ENCODE measurements around the gene RNF121. TPM values are rescaled to one million over a fixed set of nuclear protein-coding genes. Genes with fewer than 3 reads are reported as not detected.

RNF121 gene
- total RNA-seq, 2 experiments from 2014 or later, result 28.7 to 29.5 TPM

DNA sequence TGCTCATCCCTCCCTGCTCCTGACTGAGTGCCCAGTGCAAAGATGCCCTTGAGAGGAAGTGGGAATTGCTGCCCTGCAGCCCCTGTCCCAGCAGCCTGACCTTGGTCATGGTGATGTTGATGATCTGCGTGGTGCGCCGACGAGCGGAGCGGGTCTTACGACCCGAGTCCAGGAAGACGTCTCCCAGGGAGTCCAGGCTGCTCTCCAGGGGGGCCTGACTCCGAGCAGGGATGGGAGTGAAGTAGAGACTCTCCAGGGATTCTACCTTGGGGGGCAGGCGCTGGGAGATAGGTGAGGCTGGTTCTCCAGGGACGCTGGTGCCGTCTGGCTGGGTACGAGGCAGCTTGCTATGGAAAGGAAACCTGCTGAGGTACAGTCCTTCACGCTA is 78.2 kb downstream of the RNF121 start:
- no peak overlapping the region for H3K27ac Mint-ChIP-seq
- intact Hi-C loops (cut with DNase I, micrococcal nuclease), result no loop called here
- ATAC-seq, result no peak
- DNase-seq, result no peak
- POLR2A ChIA-PET, result no interaction called here
- no peaks in the 10 kb centered on the region for H3K4me1 Mint-ChIP-seq
- no peaks in the 10 kb centered on the region for H3K27me3 Mint-ChIP-seq
- peaks cover 56% of the 10 kb centered on the region for H3K36me3 Mint-ChIP-seq (ENCODE audit: low read depth)
- no peaks in the 10 kb centered on the region for H3K9me3 Mint-ChIP-seq (ENCODE audit: low read depth)
- CTCF ChIA-PET, result interaction anchor here (1.1 kb wide), 1 partner anchor 137 kb away, joined by 3 read pairs; no protein-coding TSS in a partner anchor
- no peak overlapping the region for H3K4me3 Mint-ChIP-seq

DNA sequence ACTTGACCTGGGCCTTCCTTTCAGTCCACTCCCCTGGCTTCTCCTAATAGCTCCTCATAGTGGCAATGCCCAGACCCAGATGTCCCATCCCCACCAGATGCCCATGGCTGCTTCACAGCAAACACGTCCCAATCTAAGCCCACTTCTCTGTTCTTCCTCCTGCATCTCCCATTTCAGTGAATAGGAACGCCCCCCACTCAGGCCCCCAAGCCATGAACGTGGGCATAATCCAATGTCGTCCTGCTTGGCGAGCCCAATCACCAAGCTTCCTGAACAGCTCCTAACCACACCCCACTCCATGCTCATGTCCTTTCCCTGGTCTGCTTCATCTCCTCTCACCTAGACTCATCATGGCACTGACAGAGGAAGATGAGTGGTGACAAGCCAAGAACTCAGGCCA is 78.7 kb downstream of the RNF121 start:
- DNase-seq, result no peak
- Mint-ChIP-seq H3K4me1 (no peaks in the 10 kb centered on the region), H3K27me3 (no peaks in the 10 kb centered on the region), H3K9me3 (ENCODE audit: low read depth) (no peaks in the 10 kb centered on the region), H3K4me3 (no peak overlapping the region), H3K27ac (peak overlapping the region; percentile 7), H3K36me3 (ENCODE audit: low read depth) (peaks cover 55% of the 10 kb centered on the region)
- POLR2A ChIA-PET, result no interaction called here
- intact Hi-C loops (cut with DNase I, micrococcal nuclease), result no loop called here
- CTCF ChIA-PET, result interaction anchor here (1.1 kb wide), 3 partner anchors 17 to 137 kb away, joined by 3 to 4 read pairs (median 3); no protein-coding TSS in a partner anchor
- ATAC-seq, result no peak

DNA sequence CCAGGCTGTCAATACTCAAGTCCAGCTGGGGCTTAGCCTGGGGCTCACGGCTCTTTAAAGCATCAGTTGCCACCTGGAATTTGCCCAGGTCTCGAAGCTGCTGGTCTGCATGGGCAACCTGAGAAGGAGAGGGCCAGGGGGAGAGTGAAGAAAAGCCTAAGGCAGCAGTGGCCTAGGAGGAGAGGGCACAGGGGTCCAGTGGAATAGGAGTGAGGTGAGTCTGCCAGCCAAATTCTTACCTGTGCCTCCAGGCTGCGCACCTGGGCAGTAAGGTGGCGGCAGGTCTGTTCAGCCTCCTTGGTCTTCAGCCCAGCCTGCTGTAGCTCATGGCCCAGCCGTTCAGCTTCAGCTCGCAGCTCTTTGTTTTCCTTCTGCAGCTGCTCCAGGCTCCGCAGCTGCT is 79.9 kb downstream of the RNF121 start:
- no peak for DNase-seq
- Mint-ChIP-seq H3K27ac (no peak overlapping the region), H3K9me3 (ENCODE audit: low read depth) (no peaks in the 10 kb centered on the region), H3K27me3 (no peaks in the 10 kb centered on the region), H3K4me1 (no peaks in the 10 kb centered on the region), H3K4me3 (no peak overlapping the region), H3K36me3 (ENCODE audit: low read depth) (peaks cover 51% of the 10 kb centered on the region)
- ATAC-seq, result no peak
- intact Hi-C loops (cut with DNase I, micrococcal nuclease), result no loop called here
- POLR2A ChIA-PET, result no interaction called here
- CTCF ChIA-PET, result interaction anchor here (1.1 kb wide), 1 partner anchor 16 kb away, joined by 3 read pairs; no protein-coding TSS in a partner anchor

GRCh38 chr11:72009156-72009555 is 80.3 kb downstream of the RNF121 start:
- H3K4me1 Mint-ChIP-seq, result no peaks in the 10 kb centered on the region
- H3K27me3 Mint-ChIP-seq, result no peaks in the 10 kb centered on the region
- intact Hi-C loops (cut with DNase I, micrococcal nuclease), result no loop called here
- peaks cover 51% of the 10 kb centered on the region for H3K36me3 Mint-ChIP-seq (ENCODE audit: low read depth)
- ChIA-PET CTCF (interaction anchor here (0.8 kb wide), 1 partner anchor 405 kb away, joined by 4 read pairs; no protein-coding TSS in a partner anchor), POLR2A (no interaction called here)
- no peak overlapping the region for H3K27ac Mint-ChIP-seq
- ATAC-seq (no peak), DNase-seq (no peak)
- H3K9me3 Mint-ChIP-seq (ENCODE audit: low read depth), result no peaks in the 10 kb centered on the region
- no peak overlapping the region for H3K4me3 Mint-ChIP-seq

- Mint-ChIP-seq H3K4me1 (no peaks in the 10 kb centered on the region), H3K27ac (peak overlapping the region; percentile 19), H3K4me3 (no peak overlapping the region), H3K36me3 (ENCODE audit: low read depth) (peaks cover 64% of the 10 kb centered on the region), H3K9me3 (ENCODE audit: low read depth) (no peaks in the 10 kb centered on the region), H3K27me3 (no peaks in the 10 kb centered on the region)
- ChIA-PET POLR2A (no interaction called here), CTCF (no interaction called here)
- no peak for ATAC-seq
- intact Hi-C loops (cut with DNase I, micrococcal nuclease), result no loop called here
- no peak for DNase-seq
Measured at GRCh38 chr11:72010529-72011233, 81.8 kb downstream of the RNF121 start.

GRCh38 chr11:72012091-72012630 is 83.3 kb downstream of the RNF121 start:
- H3K36me3 Mint-ChIP-seq (ENCODE audit: low read depth), result peaks cover 64% of the 10 kb centered on the region
- H3K9me3 Mint-ChIP-seq (ENCODE audit: low read depth), result no peaks in the 10 kb centered on the region
- H3K4me3 Mint-ChIP-seq, result no peak overlapping the region
- H3K27ac Mint-ChIP-seq, result no peak overlapping the region
- CTCF ChIA-PET, result interaction anchor here (1.1 to 1.2 kb wide), 2 partner anchors 12 to 14 kb away, joined by 4 read pairs; no protein-coding TSS in a partner anchor
- POLR2A ChIA-PET, result no interaction called here
- no peaks in the 10 kb centered on the region for H3K4me1 Mint-ChIP-seq
- intact Hi-C loops (cut with DNase I, micrococcal nuclease), result no loop called here
- DNase-seq (no peak), ATAC-seq (no peak)
- no peaks in the 10 kb centered on the region for H3K27me3 Mint-ChIP-seq

DNA sequence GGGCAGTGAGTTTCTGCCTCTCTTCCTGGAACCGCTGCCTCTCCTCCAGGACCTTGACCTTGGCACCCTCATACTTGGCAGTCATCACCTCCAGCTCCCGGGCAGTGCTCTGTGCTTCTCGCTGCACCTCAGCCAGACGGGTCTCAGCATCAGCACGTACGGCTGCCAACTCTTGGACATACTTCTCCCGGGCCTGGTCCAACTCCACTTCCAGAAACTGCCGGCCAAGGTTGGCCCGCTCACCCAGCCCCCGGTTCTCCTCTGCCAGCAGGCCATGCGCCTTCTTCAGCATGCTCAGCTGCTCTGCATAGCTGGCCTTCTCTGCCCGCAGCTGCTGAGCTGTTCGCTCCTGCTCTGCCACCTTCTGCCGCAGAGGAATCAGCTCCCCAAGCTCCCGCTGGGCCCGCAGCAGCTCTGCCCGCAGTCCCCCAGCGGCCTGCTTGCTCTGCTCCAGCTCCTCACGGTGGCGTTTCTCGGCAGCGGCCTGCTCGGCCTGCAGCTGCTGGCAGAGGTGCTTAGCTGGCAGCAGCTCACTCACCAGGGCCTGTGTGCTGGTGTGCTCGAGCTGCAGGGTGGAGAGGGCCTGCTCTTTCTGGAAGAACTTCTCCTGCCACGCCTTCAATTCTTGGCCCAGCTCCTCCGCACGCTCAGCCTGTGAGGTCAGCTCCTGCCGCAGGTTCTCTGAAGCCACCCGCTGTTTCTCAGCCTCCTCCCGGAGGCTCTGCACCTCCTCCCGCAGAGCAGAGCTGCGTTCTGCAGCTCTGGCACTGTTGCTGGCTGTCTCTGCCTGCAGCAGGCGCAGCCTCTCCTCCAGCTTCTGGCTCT is 84.3 kb downstream of the RNF121 start:
- DNase-seq (no peak), ATAC-seq (no peak)
- ChIA-PET CTCF (interaction anchor here (0.8 to 2.6 kb wide), 6 partner anchors 11 to 418 kb away, joined by 3 to 7 read pairs (median 4); no protein-coding TSS in a partner anchor), POLR2A (interaction anchor here (0.6 kb wide), 1 partner anchor 1438 kb away, joined by 5 read pairs; no protein-coding TSS in a partner anchor)
- Mint-ChIP-seq H3K27me3 (no peaks in the 10 kb centered on the region), H3K9me3 (ENCODE audit: low read depth) (no peaks in the 10 kb centered on the region), H3K27ac (no peak overlapping the region), H3K4me1 (no peaks in the 10 kb centered on the region), H3K4me3 (no peak overlapping the region), H3K36me3 (ENCODE audit: low read depth) (peaks cover 63% of the 10 kb centered on the region)
- intact Hi-C loops (cut with DNase I, micrococcal nuclease), result no loop called here

- no peaks in the 10 kb centered on the region for H3K9me3 Mint-ChIP-seq (ENCODE audit: low read depth)
- ChIA-PET POLR2A (no interaction called here), CTCF (interaction anchor here (0.8 to 2.6 kb wide), 7 partner anchors 11 to 417 kb away, joined by 3 to 7 read pairs (median 3); no protein-coding TSS in a partner anchor)
- no peaks in the 10 kb centered on the region for H3K27me3 Mint-ChIP-seq
- H3K27ac Mint-ChIP-seq, result no peak overlapping the region
- DNase-seq, result no peak
- H3K4me1 Mint-ChIP-seq, result no peaks in the 10 kb centered on the region
- H3K4me3 Mint-ChIP-seq, result no peak overlapping the region
- intact Hi-C loops (cut with DNase I, micrococcal nuclease), result no loop called here
- peaks cover 64% of the 10 kb centered on the region for H3K36me3 Mint-ChIP-seq (ENCODE audit: low read depth)
- ATAC-seq, result no peak
Measured at GRCh38 chr11:72013765-72014711, 85.2 kb downstream of the RNF121 start.

- Mint-ChIP-seq H3K36me3 (ENCODE audit: low read depth) (peaks cover 68% of the 10 kb centered on the region), H3K27ac (no peak overlapping the region), H3K9me3 (ENCODE audit: low read depth) (no peaks in the 10 kb centered on the region), H3K4me3 (no peak overlapping the region), H3K4me1 (no peaks in the 10 kb centered on the region), H3K27me3 (no peaks in the 10 kb centered on the region)
- CTCF ChIA-PET, result interaction anchor here (0.6 to 2.6 kb wide), 9 partner anchors 10 to 1190 kb away, joined by 3 to 7 read pairs (median 4); no protein-coding TSS in a partner anchor
- POLR2A ChIA-PET, result interaction anchor here (1.0 kb wide), 1 partner anchor 94 kb away, joined by 3 read pairs; no protein-coding TSS in a partner anchor
- intact Hi-C loops (cut with DNase I, micrococcal nuclease), result loop anchor here in 1 of 2 experiments (5.0 kb wide), 1 partner anchor 43 kb away; no protein-coding TSS in a partner anchor
- no peak for DNase-seq
- ATAC-seq, result no peak
Measured at GRCh38 chr11:72014761-72015320, 86.0 kb downstream of the RNF121 start.

DNA sequence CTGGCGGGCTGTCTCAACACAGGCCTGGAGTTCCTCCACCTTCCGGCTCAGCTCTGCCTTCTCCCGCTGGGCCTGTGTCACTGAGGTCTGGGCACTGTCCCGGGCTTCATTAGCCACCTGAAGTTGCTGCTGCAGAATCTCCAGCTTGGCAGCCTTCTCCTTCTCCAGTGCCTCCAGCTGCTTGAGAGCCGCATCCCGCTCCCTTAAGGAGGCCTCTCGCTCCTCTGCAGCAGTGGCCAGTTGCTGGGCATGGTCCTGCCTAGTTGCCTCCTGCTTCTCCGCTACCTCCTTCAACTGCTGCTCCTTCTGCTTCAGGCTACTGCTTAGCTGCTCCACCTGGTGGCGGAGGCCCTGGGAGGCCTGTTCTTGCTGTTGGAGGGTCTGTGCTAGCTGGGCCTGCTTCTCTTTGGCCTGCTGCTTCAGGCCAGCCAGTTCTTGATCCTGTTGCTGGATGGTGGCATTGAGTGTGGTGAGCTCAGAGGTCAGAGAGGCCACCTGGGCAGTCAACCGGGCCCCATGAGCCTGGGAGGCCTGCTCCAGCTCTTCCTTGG is 86.7 kb downstream of the RNF121 start:
- ChIA-PET POLR2A (interaction anchor here (0.8 to 1.4 kb wide), 3 partner anchors 10 to 93 kb away, joined by 3 to 4 read pairs (median 3); no protein-coding TSS in a partner anchor), CTCF (interaction anchor here (0.5 to 2.7 kb wide), 10 partner anchors 9 to 168 kb away, joined by 3 to 7 read pairs (median 5); no protein-coding TSS in a partner anchor)
- intact Hi-C loops (cut with DNase I, micrococcal nuclease), result loop anchor here in 1 of 2 experiments (5.0 kb wide), 1 partner anchor 43 kb away; no protein-coding TSS in a partner anchor
- Mint-ChIP-seq H3K9me3 (ENCODE audit: low read depth) (no peaks in the 10 kb centered on the region), H3K4me3 (no peak overlapping the region), H3K4me1 (no peaks in the 10 kb centered on the region), H3K27me3 (no peaks in the 10 kb centered on the region), H3K36me3 (ENCODE audit: low read depth) (peaks cover 72% of the 10 kb centered on the region), H3K27ac (no peak overlapping the region)
- ATAC-seq (no peak), DNase-seq (peak; percentile 41)
